ENCODE results near the gene WHRN. TPM values are rescaled to one million over a fixed set of nuclear protein-coding genes. Genes with fewer than 3 reads are reported as not detected.

Gene WHRN
- total and polyA plus RNA-seq, 2 experiments from 2014 or later = 8.3 to 8.9 TPM

DNA sequence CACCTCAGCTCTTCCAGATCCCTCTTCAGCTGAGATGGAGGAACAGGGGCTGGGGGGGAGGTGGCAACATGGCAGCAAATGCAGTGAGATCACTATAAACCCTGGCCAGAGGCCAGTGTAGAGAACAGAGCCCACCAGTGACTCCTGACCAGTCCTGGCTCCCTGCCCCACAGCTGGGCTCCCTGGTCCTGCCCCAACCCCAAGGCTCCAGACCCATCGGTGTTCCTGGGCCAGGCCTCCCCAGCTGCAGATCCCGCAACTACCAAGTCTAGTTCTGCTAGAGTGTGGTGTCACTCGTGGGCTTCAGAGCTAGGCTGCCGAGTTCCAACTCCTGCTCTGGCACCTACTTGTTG, 134.3 kb downstream of the WHRN start:
- peak overlapping the region; percentile 97; the same call in 1 of the 2 replicates for H3K27ac ChIP-seq (ENCODE audit: low read depth)
- DNase-seq (ENCODE audit: low spot score) (no peak), ATAC-seq (peak; percentile 18; the same call in 2 of the 3 replicates)
- H3K27me3 ChIP-seq (ENCODE audit: insufficient read depth) = no peaks in the 10 kb centered on the region
- no peaks in the 10 kb centered on the region for H4K20me1 ChIP-seq (replicated peaks; ENCODE audit: insufficient read depth)
- Mint-ChIP-seq H3K27ac (peak overlapping the region; percentile 97), H3K27me3 (ENCODE audit: insufficient read depth, low read depth, poor library complexity) (peaks cover 5% of the 10 kb centered on the region), H3K4me3 (peak overlapping the region; percentile 16), H3K4me1 (peaks cover 51% of the 10 kb centered on the region), H3K9me3 (no peaks in the 10 kb centered on the region), H3K36me3 (ENCODE audit: low read depth) (peaks cover 52% of the 10 kb centered on the region)
- H3F3A ChIP-seq (replicated peaks; ENCODE audit: low read depth) = peaks cover 12% of the 10 kb centered on the region; the same call in 1 of the 2 replicates
- no peak overlapping the region for H2AFZ ChIP-seq
- 0 out of 2 replicates have a peak, but pooled peaks cover 6% of the 10 kb centered on the region for H3K9me2 ChIP-seq (ENCODE audit: insufficient read depth)
- peaks cover 52% of the 10 kb centered on the region for H3K4me1 ChIP-seq (ENCODE audit: insufficient read depth)
- H3K79me2 ChIP-seq (replicated peaks; ENCODE audit: insufficient read depth) = peaks cover 4% of the 10 kb centered on the region; the same call in 1 of the 2 replicates
- peak overlapping the region; percentile 75 for H3K4me2 ChIP-seq
- H3K36me3 ChIP-seq (ENCODE audit: insufficient read depth) = no peaks in the 10 kb centered on the region
- peak overlapping the region; percentile 50 for H3K4me3 ChIP-seq
- TF ChIP-seq EZH2phosphoT487 (IDR thresholded peaks at IDR 0.05; ENCODE audit: unreplicated experiment) = no peak

DNA sequence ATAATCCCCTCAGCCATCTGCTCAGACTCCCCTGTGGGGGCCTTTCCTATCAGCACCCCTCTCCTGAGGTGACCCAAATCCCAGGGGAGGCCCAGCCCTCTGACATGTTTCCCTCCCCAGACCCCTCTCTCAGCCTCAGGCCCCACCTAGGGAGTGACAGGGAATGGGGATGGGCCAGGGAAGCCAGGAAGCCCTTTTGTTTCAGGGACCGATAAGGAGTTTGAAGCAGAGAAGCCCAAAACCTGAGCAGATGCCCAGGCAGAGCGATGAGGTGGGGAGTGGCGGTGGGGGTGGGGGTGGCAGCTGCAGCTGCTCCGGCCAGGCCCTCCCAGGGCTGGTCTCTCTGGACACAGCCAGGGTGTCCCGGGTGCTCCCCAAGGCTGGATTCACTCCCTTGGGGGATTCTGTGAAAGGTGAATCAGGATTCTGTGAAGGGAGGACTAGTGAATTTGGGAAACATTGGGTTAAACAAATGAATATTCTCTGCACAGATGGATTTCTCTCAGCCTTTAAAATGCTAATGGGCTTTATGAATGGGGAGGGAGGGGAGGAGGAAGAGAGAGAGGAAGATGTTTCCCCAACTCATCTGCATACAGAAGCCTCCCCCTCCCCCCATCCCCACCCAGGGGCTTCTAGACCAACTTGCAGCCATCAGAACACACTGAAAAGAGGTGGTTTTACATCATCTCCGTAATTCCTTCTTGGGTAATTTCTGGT, 134.9 kb downstream of the WHRN start:
- peaks cover 12% of the 10 kb centered on the region; the same call in 1 of the 2 replicates for H3F3A ChIP-seq (replicated peaks; ENCODE audit: low read depth)
- H3K9me3 Mint-ChIP-seq = no peaks in the 10 kb centered on the region
- peak; percentile 78 for ATAC-seq
- no peaks in the 10 kb centered on the region for H4K20me1 ChIP-seq (replicated peaks; ENCODE audit: insufficient read depth)
- H3K79me2 ChIP-seq (replicated peaks; ENCODE audit: insufficient read depth) = peaks cover 4% of the 10 kb centered on the region; the same call in 1 of the 2 replicates
- no peaks in the 10 kb centered on the region for H3K36me3 ChIP-seq (ENCODE audit: insufficient read depth)
- TF ChIP-seq STAT1 (IDR thresholded peaks at IDR 0.05; ENCODE audit: unreplicated experiment) (no peak), NANOG (IDR thresholded peaks at IDR 0.05; ENCODE audit: borderline replicate concordance) (0 out of 2 replicates have a peak, but pooled peaks have one; percentile 13), POLR2AphosphoS5 (IDR thresholded peaks at IDR 0.05; ENCODE audit: low read depth) (peak; percentile 10)
- TF ChIP-seq, protein P1, sequence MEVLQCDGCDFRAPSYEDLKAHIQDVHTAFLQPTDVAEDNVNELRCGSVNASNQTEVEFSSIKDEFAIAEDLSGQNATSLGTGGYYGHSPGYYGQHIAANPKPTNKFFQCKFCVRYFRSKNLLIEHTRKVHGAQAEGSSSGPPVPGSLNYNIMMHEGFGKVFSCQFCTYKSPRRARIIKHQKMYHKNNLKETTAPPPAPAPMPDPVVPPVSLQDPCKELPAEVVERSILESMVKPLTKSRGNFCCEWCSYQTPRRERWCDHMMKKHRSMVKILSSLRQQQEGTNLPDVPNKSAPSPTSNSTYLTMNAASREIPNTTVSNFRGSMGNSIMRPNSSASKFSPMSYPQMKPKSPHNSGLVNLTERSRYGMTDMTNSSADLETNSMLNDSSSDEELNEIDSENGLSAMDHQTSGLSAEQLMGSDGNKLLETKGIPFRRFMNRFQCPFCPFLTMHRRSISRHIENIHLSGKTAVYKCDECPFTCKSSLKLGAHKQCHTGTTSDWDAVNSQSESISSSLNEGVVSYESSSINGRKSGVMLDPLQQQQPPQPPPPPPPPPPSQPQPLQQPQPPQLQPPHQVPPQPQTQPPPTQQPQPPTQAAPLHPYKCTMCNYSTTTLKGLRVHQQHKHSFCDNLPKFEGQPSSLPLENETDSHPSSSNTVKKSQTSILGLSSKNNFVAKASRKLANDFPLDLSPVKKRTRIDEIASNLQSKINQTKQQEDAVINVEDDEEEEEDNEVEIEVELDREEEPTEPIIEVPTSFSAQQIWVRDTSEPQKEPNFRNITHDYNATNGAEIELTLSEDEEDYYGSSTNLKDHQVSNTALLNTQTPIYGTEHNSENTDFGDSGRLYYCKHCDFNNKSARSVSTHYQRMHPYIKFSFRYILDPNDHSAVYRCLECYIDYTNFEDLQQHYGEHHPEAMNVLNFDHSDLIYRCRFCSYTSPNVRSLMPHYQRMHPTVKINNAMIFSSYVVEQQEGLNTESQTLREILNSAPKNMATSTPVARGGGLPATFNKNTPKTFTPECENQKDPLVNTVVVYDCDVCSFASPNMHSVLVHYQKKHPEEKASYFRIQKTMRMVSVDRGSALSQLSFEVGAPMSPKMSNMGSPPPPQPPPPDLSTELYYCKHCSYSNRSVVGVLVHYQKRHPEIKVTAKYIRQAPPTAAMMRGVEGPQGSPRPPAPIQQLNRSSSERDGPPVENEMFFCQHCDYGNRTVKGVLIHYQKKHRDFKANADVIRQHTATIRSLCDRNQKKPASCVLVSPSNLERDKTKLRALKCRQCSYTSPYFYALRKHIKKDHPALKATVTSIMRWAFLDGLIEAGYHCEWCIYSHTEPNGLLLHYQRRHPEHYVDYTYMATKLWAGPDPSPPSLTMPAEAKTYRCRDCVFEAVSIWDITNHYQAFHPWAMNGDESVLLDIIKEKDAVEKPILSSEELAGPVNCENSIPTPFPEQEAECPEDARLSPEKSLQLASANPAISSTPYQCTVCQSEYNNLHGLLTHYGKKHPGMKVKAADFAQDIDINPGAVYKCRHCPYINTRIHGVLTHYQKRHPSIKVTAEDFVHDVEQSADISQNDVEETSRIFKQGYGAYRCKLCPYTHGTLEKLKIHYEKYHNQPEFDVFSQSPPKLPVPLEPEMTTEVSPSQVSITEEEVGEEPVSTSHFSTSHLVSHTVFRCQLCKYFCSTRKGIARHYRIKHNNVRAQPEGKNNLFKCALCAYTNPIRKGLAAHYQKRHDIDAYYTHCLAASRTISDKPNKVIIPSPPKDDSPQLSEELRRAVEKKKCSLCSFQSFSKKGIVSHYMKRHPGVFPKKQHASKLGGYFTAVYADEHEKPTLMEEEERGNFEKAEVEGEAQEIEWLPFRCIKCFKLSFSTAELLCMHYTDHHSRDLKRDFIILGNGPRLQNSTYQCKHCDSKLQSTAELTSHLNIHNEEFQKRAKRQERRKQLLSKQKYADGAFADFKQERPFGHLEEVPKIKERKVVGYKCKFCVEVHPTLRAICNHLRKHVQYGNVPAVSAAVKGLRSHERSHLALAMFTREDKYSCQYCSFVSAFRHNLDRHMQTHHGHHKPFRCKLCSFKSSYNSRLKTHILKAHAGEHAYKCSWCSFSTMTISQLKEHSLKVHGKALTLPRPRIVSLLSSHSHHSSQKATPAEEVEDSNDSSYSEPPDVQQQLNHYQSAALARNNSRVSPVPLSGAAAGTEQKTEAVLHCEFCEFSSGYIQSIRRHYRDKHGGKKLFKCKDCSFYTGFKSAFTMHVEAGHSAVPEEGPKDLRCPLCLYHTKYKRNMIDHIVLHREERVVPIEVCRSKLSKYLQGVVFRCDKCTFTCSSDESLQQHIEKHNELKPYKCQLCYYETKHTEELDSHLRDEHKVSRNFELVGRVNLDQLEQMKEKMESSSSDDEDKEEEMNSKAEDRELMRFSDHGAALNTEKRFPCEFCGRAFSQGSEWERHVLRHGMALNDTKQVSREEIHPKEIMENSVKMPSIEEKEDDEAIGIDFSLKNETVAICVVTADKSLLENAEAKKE (CRISPR knock-in tag; IDR thresholded peaks at IDR 0.05) = peak; percentile 82
- peaks cover 50% of the 10 kb centered on the region for H3K36me3 Mint-ChIP-seq (ENCODE audit: low read depth)
- H3K9me2 ChIP-seq (ENCODE audit: insufficient read depth) = 0 out of 2 replicates have a peak, but pooled peaks cover 6% of the 10 kb centered on the region
- peak overlapping the region; percentile 86; the same call in 1 of the 2 replicates for H2AFZ ChIP-seq
- peaks cover 51% of the 10 kb centered on the region for H3K4me1 ChIP-seq (ENCODE audit: insufficient read depth)
- H3K27ac ChIP-seq (ENCODE audit: low read depth) = peak overlapping the region; percentile 97
- peak overlapping the region; percentile 97 for H3K27ac Mint-ChIP-seq
- peaks cover 7% of the 10 kb centered on the region for H3K27me3 Mint-ChIP-seq (ENCODE audit: insufficient read depth, low read depth, poor library complexity)
- H3K4me3 Mint-ChIP-seq = peak overlapping the region; percentile 42; the same call in 2 of the 3 replicates
- peak; percentile 63 for DNase-seq (ENCODE audit: low spot score)
- H3K4me1 Mint-ChIP-seq = peaks cover 48% of the 10 kb centered on the region
- H3K4me2 ChIP-seq = peak overlapping the region; percentile 75
- H3K27me3 ChIP-seq (ENCODE audit: insufficient read depth) = no peaks in the 10 kb centered on the region
- H3K4me3 ChIP-seq = peak overlapping the region; percentile 50

Data from GM23338 (cell line).